GM18517 (cell line): ENCODE data around the gene PAPPA.

Experiments
- ATAC-seq: cut with Tn5 transposase; IDR thresholded peaks from one replicate; pipeline ENCODE4 v1.9.1; 2021; ENCODE audit warnings: mild to moderate bottlenecking, moderate library complexity; ENCODE audit not compliant: unreplicated experiment

Gene PAPPA

DNA sequence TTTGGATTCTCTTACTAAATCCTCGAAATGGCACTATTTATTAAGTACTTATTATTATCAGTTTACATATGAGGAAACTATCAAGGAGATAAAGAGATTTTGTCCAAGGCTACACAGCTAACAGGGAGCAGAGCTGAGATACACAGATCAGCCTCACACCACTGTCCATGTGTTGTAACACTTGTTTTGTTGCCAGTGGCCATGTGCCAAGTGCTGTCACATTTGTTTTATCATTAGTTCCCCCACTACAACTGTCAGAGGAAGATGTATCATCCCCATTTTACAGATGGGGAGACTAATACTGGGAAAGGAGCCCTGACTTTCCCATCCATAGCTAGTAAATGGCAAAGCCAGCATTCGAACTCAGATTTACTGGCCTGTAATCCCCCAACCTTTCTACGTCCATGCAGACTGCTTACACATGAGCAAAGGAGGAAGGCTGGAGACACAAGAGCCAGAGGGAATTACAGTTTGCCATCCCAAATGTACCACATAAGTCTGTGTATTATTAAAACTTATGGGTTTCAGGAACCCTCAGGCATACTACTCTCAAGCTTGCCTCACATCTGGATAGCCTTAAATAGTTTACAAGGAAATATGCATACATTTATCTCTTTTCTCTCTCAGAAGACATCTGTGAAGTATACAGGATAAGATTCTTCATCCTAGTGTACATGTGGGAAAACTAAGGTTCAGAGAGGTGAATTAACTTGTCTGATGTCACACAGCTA lies 25.1 kb downstream of the PAPPA start:
- ATAC-seq = no peak

DNA sequence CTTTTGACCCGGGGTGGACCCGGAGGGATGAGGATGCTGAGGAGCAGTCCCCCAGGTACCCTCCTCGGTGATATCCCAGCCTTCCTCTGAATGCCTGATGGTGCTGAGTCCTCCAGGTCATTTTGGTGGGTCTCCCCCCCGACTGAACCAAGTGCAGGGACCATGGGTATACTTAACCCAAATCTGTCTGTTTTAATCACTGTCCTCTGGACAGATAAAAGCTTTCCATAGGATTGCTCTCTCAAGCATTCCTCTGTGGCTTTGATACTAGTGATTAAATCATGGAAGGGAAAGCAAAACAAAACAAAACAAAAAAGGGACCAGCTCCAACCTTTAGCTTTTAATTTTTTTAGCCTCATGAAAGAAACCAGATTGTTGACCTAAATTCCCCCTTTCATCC lies 26.0 kb downstream of the PAPPA start:
- ATAC-seq = no peak

DNA sequence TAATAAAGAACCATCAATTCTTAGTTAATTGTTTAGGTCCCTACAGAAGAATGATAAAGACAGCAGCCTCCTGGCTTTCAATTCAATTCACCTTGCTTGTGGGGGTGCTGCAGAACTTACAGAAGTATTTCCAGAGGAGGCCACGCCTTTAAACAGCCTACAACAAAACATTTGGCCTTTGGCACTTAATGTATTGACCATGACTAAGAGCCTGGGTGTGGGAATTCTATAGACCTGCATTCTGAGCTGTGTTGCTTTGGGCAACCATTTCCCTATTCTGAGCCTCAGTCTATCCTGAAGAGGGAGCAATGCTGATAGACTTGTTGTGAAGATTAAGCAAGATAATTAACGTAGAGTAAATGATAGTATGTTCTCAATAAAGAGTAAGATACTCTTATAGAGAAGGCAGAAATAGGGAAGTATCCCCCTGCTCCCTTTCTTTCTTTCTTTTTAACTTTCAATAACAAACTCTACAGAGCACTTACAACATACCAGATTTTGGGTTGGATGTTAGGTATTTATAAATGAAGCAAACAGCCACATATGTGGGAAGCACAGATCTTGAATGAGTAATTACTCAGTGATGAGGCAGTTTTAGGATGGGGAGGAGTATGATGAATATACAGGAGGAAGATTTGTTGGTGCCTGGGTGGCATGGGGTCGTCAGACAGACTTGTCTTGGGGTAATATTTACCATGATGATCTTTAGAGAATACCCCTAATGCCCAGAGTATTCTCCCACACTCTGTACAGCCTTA lies 28.4 kb downstream of the PAPPA start:
- no peak for ATAC-seq

DNA sequence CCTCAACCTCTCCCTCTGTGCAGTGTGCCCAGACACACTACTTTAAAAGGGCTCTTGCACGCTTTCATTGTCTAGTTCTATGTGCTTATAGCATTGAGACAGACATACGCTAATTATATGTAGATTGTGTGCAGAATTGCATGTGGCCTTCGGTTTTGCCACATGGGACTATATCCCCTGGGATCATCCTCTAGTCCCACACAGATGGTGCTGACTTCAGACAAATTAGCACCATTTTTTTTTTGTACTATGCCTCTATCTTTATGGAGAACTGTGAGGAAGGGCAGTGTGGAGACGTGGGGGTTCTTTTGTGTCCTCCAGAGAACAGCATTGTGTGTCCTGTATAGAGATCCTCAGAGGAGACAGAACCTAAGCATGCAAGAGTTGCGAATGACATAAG lies 29.3 kb downstream of the PAPPA start:
- no peak for ATAC-seq

DNA sequence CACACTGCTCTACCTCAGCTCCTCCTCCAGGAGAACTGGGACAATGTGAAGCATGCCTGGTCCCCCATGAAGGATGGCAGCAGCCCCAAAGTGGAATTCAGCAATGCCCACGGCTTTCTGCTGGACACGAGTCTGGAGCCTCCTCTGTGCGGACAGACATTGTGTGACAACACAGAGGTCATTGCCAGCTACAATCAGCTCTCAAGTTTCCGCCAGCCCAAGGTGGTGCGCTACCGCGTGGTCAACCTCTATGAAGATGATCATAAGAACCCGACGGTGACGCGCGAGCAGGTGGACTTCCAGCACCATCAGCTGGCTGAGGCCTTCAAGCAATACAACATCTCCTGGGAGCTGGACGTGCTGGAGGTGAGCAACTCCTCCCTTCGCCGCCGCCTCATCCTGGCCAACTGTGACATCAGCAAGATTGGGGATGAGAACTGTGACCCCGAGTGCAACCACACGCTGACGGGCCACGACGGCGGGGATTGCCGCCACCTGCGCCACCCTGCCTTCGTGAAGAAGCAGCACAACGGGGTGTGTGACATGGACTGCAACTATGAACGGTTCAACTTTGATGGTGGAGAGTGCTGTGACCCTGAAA lies 34.1 kb downstream of the PAPPA start:
- ATAC-seq = no peak

DNA sequence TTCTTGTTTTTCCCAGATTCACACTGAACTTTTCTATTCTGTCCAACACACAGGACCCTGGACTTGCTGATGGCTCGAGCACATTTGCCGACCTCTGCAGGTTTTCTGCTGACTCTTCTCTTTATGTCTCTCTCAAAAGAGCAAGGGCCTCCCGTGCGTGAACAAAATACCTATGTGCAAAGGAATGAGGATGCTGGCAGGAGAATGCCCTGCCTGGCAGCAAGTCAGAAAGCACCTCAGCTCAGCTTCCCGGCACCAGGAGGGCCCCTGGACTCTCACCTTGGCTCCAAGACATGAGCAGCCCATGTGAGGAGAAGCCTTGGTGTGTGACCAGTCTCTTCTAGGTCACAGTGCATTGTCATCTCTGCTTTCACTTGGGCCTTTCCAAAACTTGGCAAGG lies 36.1 kb downstream of the PAPPA start:
- no peak for ATAC-seq

DNA sequence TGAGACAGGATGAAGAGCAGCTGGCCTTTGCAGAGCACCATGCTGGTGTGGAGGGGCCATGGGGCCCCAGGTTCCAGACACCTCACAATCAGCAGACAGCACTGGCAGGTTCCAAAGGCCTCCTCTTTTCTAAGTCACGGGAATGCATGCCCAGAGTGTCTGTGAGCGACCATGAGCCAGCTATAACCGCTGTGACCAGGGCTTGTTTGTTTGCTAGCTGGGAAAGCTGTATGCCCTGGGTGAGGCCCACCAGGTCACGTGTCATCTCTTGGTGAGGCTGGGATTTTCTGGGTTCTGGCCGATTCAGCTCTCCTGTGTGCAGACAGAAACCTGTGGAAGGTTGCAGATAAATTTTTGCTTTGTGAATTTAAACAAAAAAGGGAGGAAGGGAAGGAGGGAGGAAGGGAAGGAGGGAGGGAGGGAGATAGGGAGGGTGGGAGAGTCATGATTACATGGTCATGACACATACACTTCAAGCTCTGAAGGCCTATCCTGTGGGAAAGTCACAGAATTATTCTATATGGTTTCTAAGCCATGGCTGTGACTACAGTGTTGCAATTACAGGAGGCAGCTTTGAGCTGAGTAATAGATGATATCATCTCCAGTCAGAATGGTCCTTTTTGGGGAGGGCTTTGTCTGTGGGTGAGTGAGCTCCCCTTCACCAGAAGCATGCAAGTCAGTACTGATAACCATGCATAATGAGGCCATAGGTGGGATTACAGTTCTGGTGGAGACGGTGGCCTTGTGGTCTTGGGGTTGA lies 37.2 kb downstream of the PAPPA start:
- no peak for ATAC-seq

DNA sequence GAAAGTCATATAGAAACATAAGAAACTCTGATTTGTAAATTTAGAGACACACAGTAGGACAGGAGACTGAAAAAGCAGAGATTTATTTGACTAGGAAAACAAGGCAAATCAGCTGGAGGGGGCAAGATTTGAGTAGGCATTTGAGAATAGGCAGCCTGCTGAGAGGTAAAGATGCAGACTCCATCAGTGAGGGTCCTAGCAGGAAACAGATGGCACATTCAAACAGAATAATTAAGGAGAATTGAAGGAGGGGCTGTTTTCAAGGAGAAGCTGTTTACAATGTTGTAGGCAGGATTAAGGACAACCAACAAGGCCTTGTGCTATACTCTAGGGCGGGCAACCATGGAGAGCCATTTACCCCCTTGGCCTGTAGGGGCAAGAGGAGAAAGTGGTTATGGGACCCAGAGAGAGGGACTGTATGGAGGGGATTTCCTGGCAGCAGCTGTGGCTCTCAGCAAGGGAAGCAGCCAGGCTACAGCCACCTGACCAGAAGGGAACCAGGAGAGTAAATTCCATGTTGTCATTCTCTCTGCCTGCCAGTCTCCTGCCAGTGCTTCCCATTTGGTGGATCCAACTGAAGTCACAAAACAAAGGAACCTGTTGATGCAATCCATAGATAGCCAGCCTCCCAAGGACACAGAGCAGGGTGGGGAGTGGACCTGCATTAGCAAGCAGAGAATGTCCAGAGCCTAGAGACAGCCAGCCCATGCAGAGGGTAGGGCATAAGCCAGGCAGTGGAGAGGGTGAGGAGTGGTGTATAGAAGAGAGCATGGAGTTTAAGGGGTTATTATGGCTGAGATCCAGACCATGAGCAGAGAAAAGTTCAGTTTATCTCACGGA lies 38.2 kb downstream of the PAPPA start:
- no peak for ATAC-seq

DNA sequence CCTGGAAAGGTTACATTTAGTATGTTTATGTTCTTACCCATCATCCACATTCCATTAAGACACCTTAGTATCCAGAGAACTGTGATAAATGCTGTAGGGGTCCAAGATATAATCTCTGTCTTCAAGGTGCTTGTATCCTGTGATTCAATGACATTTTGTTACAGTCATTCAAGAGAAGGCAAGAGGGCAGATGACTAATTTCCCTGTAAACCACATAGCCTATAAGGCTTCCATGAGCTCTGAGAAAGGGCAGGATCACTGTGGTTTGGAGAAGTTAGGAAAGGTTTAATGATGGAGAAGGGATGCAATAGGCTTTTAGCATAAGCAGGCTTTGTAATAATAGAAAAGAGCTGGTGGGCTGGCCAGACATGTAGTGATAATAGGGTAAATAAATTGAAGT lies 40.0 kb downstream of the PAPPA start:
- ATAC-seq = no peak

DNA sequence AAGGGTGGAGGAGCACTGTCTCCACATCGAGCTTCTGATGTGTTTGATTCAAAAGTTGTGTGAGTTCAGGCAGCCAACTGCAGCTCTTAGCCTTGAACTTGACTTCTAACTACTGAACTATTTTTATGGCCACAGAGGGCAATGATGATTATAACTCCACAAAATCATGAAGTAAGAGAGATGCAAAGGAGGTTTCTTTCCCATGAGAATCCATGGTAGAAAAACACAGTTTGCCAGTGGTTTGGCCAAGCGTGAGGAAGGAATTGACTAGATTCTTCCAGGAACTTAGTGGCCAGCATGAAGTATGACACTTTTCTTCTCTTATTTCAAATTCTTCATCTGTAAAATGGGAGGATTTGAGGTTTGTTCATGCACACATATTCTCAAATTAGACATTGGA lies 43.2 kb downstream of the PAPPA start:
- no peak for ATAC-seq

DNA sequence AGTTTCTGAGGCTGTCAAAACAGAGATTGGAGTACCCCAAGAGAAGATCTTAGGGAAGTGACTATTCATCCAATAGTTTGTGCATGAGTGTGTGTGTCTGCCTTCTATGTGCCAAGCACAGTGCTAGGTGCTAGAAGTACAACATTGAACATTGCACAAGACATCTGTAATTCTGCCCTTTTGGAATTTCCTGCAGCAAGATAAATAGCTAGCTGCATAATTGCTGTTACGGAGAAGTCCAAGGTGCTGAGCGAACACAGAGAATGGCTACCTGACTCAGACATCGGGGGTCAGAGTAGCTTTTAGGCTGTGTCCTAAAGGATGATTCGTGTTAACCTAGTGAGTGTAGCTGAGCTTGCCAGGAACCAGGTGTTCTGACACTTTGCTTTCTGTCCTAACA lies 44.8 kb downstream of the PAPPA start:
- no peak for ATAC-seq

DNA sequence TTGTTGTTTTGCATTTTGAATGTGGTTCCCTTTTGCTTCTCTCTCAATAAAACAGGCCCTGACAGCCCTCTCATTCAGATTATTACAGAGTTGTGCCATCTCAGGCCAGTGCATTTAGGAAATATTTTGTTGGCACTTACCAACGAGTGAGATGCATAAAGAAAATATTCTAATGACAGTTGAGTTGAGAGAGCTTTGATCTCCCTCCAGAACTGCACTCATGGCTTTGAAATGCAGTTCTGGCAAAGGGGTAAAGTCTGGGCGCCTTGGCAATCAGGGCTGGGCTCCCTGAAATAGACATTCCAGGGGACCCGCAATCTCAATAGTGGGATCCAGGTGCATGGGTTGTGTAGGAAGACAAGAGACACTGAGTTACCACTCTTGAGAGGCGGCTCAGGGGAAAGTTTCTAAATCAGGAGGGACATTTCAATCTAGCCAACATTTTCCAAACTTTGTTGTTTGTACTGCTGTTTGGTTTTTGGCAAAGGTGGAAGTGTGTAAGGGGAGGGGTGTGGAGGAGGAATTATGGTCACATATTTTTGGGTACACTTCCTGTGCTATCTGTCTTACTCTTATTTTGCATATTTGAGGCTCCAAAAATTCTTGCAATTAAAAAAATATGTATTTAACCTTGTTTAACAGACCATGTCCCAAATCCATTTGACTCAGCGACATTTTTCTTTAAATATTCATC lies 48.8 kb downstream of the PAPPA start:
- ATAC-seq = no peak

DNA sequence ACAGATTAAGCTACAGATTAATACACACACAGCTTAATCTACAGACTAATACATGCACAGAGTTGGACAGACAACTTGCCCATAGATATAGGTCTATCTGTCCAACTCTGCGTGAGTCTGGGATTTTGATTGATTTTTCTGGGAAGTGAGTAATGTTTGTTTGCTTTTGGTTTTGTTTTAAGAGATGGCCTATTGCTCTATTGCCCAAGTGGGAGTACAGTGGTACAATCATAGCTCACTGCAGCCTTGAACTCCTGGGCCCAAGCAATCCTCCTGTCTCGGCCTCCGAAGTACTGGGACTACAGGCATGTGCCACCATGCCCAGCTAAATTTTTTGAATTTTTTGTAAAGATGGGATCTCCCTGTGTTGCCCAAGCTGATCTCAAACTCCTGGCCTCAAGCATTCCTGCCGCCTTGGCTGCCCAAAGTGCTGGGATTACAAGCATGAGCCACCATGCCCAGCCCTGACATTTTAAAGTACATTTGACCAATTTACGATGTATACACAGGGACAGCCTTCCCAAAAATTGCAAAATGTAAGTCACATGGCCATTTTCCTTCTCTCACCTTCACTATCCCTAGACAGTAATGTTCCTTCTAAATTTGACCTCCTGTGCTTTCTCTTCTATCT lies 50.8 kb downstream of the PAPPA start:
- ATAC-seq = no peak

DNA sequence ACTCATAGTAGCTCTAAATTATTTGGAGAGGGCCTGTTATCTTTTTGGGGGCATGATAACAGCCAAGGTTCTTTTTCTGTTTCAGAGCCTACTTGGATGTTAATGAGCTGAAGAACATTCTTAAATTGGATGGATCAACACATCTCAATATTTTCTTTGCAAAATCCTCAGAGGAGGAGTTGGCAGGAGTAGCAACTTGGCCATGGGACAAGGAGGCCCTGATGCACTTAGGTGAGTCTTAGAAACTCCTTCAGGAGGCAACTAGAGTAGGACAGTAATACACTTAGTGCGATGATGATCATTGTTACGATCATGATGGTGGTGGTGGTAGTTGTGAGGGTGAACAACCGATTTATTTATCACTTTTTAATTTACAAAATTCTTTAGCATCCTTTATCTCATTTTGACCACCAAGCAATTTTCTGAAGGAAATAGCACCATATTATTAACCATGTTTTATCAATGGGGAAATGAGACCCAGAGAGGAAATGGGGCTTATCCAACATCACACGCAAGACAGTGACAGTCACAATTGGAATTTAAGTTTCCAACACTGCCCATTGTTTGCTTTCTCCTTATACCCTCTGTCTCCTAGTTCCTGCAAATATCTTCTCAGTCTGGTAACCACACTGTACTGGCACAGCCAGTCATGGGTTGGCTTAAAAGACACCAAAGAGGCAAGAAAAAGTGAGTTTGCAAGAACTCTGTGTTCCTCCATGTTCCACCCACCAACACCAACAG lies 54.0 kb downstream of the PAPPA start:
- ATAC-seq = no peak

DNA sequence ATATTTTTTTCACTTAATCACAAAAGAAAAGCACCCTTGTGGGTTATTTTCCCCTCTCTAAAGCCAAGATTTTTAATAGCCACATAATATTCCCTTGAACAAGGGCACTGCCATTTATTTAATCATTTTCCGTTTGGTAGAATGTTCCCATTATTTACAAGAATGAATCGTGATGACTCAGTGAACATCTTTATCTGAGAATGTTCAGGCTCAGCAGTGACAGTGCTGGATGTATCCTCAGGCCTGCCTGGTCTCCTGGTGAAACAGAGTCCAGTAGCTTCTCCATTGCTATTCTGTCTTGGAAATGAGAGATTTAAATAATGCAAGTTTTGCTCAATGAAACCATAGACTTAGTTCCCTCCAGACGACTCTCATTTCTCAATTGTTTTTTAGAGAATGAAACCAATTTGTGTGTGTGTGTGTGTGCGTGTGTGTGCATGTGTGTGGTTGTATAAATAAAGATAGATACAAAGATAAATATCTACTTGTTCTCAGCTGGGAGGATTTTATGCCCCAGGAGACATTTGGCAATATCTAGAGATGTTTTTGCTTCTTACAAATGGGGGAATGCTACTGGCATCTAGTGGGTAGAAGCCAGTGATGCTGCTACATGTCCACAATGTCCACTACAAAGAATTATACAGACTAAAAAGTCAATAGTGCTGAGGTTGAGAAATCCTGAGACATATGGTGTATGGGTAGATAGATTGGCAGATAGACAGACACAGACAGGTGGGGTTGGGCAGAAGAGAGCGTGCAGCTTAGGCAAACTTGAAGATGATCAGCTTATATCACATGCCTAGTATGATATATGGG lies 55.0 kb downstream of the PAPPA start:
- no peak for ATAC-seq

DNA sequence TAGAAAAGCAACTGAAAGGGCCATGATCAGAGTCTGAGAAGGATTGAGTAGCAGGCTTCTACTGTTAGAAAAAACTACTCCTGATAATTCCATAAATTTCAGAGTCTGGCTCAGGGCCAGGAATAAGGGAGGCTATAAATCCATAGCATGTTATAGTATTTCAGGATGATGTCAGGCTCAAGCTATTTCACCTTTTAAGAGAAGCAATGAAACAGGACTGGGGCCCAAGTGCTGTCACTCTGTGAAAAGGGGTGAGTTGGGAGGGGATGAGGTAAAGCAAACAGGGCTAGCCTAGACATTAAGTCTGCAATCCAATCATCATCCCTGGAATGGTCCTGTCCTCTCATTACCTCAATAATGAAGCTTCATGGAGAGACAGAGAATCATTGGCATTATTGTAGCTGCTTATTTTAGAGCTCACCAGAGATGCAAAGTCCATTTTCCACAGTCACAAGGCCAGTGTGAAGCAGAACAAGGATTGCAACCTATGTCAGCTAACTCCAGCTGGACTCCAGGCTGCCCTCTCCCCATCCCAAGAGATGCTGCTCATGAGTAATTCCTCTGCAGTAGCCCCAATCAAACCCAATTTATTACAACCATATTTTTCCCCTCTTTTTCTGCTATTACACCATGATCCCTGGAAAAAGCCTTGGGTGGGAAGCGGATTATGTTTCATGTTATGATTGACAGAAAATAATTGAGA lies 56.0 kb downstream of the PAPPA start:
- ATAC-seq = no peak

DNA sequence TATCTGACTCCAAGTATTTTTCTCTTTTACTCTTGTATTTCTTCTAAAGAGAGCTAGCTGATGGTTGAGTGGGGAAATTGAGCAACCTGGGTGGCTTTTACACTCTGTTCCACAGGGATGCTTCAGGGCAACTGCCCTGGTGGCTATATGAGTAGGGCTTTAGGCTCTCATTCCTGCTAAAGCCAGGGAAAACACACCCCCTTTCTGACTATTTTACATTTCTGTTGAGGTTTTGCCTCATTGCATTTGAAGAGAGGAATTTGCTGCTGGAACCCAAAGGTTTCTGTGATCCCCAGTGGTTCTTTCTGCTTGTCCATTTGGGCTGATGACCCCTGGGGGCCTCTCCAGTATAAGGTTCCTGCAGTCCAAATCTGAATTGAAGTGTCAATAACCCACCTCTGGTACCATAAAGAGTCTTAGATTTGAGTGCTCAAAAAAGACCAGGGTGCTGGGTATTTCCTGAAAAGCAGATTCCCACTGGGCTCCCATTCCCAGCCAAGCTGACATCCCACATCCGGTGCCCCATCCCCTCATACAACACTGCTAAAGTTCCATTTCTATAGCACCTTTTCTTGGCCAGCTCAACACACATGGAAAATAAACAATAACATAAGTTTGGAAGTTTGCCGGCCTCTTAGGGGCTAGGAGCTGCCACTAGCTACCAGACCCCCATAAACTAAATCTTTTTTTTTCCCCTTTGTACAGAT lies 59.5 kb downstream of the PAPPA start:
- ATAC-seq = no peak
